HepG2 (cell line): Measurements from ENCODE around the gene STAP2. TPM values are rescaled to one million over a fixed set of nuclear protein-coding genes. Genes with fewer than 3 reads are reported as not detected.
A peak's percentile ranks its signal among the peaks of the same experiment; 100 is the strongest.

Source experiments
- ATF7 ChIP-seq, 2 experiments: fragments of 450-650 bp in 1 of 2; sonication (generic) in 1 of 2; formaldehyde crosslinking in 1 of 2; IDR thresholded peaks; 2 replicates each; pipeline versions ENCODE4 v1.4.0 to v1.6.1; 2016 to 2020; ENCODE audit warnings: antibody characterized with exemption in 1 of 2, mild to moderate bottlenecking in 1 of 2, missing genetic modification reagents in 1 of 2
- FOXO1 ChIP-seq: sonication (generic); formaldehyde crosslinking; IDR thresholded peaks from 2 replicates; pipeline ENCODE4 v1.4.0; 2020; ENCODE audit warnings: missing genetic modification reagents
- KDM2A ChIP-seq: sonication (generic); formaldehyde crosslinking; IDR thresholded peaks from 2 replicates; pipeline ENCODE4 v1.4.0; 2020; ENCODE audit warnings: low read depth, missing genetic modification reagents, borderline replicate concordance
- LCORL ChIP-seq, 2 experiments: fragments of 450-650 bp in 1 of 2; sonication (generic) in 1 of 2; formaldehyde crosslinking in 1 of 2; IDR thresholded peaks; 2 replicates each; pipeline versions ENCODE4 v1.5.0 to v1.6.1; 2017 to 2020; ENCODE audit warnings: antibody characterized with exemption in 1 of 2, missing genetic modification reagents in 1 of 2
- MED1 ChIP-seq: sonication (generic); formaldehyde crosslinking; IDR thresholded peaks from 2 replicates; pipeline ENCODE4 v1.4.0; 2020; ENCODE audit warnings: missing genetic modification reagents
- NFE2L1 ChIP-seq: sonication (generic); formaldehyde crosslinking; IDR thresholded peaks from 2 replicates; pipeline ENCODE4 v1.4.0; 2020; ENCODE audit warnings: missing genetic modification reagents, mild to moderate bottlenecking, borderline replicate concordance
- PHB2 ChIP-seq: fragments of 450-650 bp; IDR thresholded peaks from 2 replicates; pipeline ENCODE4 v1.6.1; 2018; ENCODE audit not compliant: partially characterized antibody
- RARA ChIP-seq: IDR thresholded peaks from 2 replicates; pipeline ENCODE4 v1.6.1; 2016; ENCODE audit warnings: missing genetic modification reagents, missing compliant biosample characterization
- SP1 ChIP-seq, 2 experiments: fragments of 450-650 bp in 1 of 2; sonication (generic) in 1 of 2; formaldehyde crosslinking in 1 of 2; IDR thresholded peaks; 2 replicates each; pipeline versions ENCODE4 v1.4.0 to v1.6.1; 2016 to 2020; ENCODE audit warnings: missing genetic modification reagents in 1 of 2
- SP5 ChIP-seq: IDR thresholded peaks from 2 replicates; pipeline ENCODE4 v1.6.1; 2016; ENCODE audit warnings: low read depth, borderline replicate concordance
- TGIF2 ChIP-seq: IDR thresholded peaks from 2 replicates; pipeline ENCODE4 v1.6.1; 2016; ENCODE audit warnings: control low read depth, missing compliant biosample characterization
- THYN1 ChIP-seq: sonication (generic); formaldehyde crosslinking; IDR thresholded peaks from 2 replicates; pipeline ENCODE4 v1.8.1; 2023; ENCODE audit warnings: low read depth, mild to moderate bottlenecking, moderate library complexity, missing genetic modification reagents, borderline replicate concordance
- ZBTB21 ChIP-seq: sonication (generic); formaldehyde crosslinking; IDR thresholded peaks from 2 replicates; pipeline ENCODE4 v1.4.0; 2020; ENCODE audit warnings: missing genetic modification reagents
- ZKSCAN5 ChIP-seq: sonication (generic); formaldehyde crosslinking; IDR thresholded peaks from 2 replicates; pipeline ENCODE4 v1.5.1; 2020; ENCODE audit warnings: mild to moderate bottlenecking, missing genetic modification reagents
- ZNF10 ChIP-seq: sonication (generic); formaldehyde crosslinking; IDR thresholded peaks from 2 replicates; pipeline ENCODE4 v1.4.0; 2020; ENCODE audit warnings: mild to moderate bottlenecking, low read depth, missing genetic modification reagents, borderline replicate concordance
- ZNF230 ChIP-seq: sonication (generic); formaldehyde crosslinking; IDR thresholded peaks from 2 replicates; pipeline ENCODE4 v1.4.0; 2020; ENCODE audit warnings: mild to moderate bottlenecking, missing genetic modification reagents
- ZNF460 ChIP-seq: sonication (generic); formaldehyde crosslinking; IDR thresholded peaks from 2 replicates; pipeline ENCODE4 v1.5.1; 2020; ENCODE audit warnings: missing genetic modification reagents, mild to moderate bottlenecking, borderline replicate concordance
- ZNF547 ChIP-seq: sonication (generic); formaldehyde crosslinking; IDR thresholded peaks from 2 replicates; pipeline ENCODE4 v1.5.1; 2020; ENCODE audit warnings: mild to moderate bottlenecking, missing genetic modification reagents
- ZNF557 ChIP-seq: sonication (generic); formaldehyde crosslinking; IDR thresholded peaks from 2 replicates; pipeline ENCODE4 v1.4.0; 2020; ENCODE audit warnings: missing genetic modification reagents
- ZNF75D ChIP-seq: sonication (generic); formaldehyde crosslinking; IDR thresholded peaks from 2 replicates; pipeline ENCODE4 v1.8.1; 2023; ENCODE audit warnings: missing genetic modification reagents, mild to moderate bottlenecking, borderline replicate concordance
- ZNF781 ChIP-seq: sonication (generic); formaldehyde crosslinking; IDR thresholded peaks from 2 replicates; pipeline ENCODE4 v1.5.1; 2020; ENCODE audit warnings: borderline replicate concordance, mild to moderate bottlenecking, missing genetic modification reagents; ENCODE audit errors: not compliant biosample characterization
- ZNF879 ChIP-seq: sonication (generic); formaldehyde crosslinking; IDR thresholded peaks from 2 replicates; pipeline ENCODE4 v1.8.1; 2023; ENCODE audit warnings: missing genetic modification reagents
- polyA plus RNA-seq, 8 experiments: library from polyadenylated mRNA; depleted of rRNA in 3 of 8; stranded (reverse) in 7 of 8; unstranded in 1 of 8; fragments of >200 nt; fragmentation: Illumina TruSeq in 4 of 8; extraction: Trizol in 4 of 8; gene quantifications; 2 replicates each; pipeline versions ENCODE4 v1.2.1 to v1.2.3, GENCODE V29; 2011 to 2016; ENCODE audit warnings: low read depth in 4 of 8, missing spikeins in 1 of 8, mixed read lengths in 1 of 8; ENCODE audit not compliant: insufficient read depth in 1 of 8
- total RNA-seq, 5 experiments: library from RNA; depleted of rRNA; stranded (reverse); fragments of >200 nt; fragmentation: Illumina TruSeq; extraction: Trizol; gene quantifications; 2 replicates each; pipeline ENCODE4 v1.2.3, GENCODE V29; 2016; ENCODE audit warnings: low read depth in 1 of 5
- TF ChIP-seq, protein P1 (sequence below): sonication (generic); formaldehyde crosslinking; conservative IDR thresholded peaks from 2 replicates; pipeline ENCODE4 v1.8.0; 2022; ENCODE audit warnings: missing genetic modification reagents
- TF ChIP-seq, protein P2 (sequence below): sonication (generic); formaldehyde crosslinking; IDR thresholded peaks from 2 replicates; pipeline ENCODE4 v1.8.1; 2022; ENCODE audit warnings: mild to moderate bottlenecking, missing genetic modification reagents
- TF ChIP-seq, protein P3 (sequence below): sonication (generic); formaldehyde crosslinking; IDR thresholded peaks from 2 replicates; pipeline ENCODE4 v1.4.0; 2020; ENCODE audit warnings: missing genetic modification reagents
- TF ChIP-seq, protein P4 (sequence below): sonication (generic); formaldehyde crosslinking; IDR thresholded peaks from 2 replicates; pipeline ENCODE4 v1.5.0; 2020; ENCODE audit warnings: missing genetic modification reagents

Gene STAP2
- total and polyA plus RNA-seq, 2 of the 13 experiments (the other 11 are each of a cell fraction or from before 2014, with no cell fraction given) = 39.0 to 43.7 TPM

DNA sequence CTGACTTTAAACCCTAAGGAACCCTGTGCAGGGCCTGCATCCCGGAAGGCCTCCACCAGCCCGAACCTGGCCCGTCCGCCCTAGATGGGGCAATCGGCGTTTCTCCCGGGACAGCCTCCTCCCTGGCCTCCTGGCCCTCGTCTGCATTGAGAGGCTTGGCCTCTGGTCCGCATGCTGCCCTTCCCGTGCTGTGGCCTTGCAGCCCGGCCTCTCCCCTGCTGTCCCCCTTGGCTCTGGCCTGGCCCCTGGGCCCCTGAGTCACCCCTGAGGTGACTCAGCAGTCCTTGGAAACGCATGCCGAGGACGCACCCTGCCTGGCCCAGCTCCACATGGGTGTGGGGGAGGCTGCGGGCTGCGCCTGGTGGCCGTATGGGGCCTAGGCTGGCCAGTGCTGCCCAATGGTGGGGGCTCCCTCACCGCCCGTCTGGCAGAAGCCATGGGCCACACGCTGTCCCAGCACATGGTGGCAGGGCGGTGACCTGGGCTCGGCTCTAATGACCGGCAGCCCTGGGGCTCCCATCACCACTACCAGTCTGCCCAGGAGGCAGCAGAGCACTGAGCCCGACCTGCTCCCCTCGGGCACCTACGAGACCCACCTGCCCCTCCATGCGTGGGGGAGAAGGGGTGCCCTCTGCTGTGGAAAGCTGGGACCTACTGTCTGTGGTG is 36.0 kb upstream of the STAP2 start (continued):
- TF ChIP-seq ZNF557 (CRISPR knock-in tag) (no peak), THYN1 (CRISPR knock-in tag) (0 out of 2 replicates have a peak, but pooled peaks have one; percentile 43), LCORL (IDR thresholded peaks at IDR 0.05) (no peak), LCORL (CRISPR knock-in tag; IDR thresholded peaks at IDR 0.05) (peak; percentile 81), FOXO1 (peak; percentile 44; the same call in 1 of the 2 replicates), NFE2L1 (CRISPR knock-in tag) (peak; percentile 98), ZNF879 (CRISPR knock-in tag) (no peak), TGIF2 (peak; percentile 89), ZNF547 (CRISPR knock-in tag) (peak; percentile 95), ATF7 (IDR thresholded peaks at IDR 0.05) (no peak), ATF7 (CRISPR knock-in tag; IDR thresholded peaks at IDR 0.05) (no peak), ZKSCAN5 (no peak), SP5 (CRISPR knock-in tag) (0 out of 2 replicates have a peak, but pooled peaks have one; percentile 44), SP1 (IDR thresholded peaks at IDR 0.05) (no peak), SP1 (CRISPR knock-in tag; IDR thresholded peaks at IDR 0.05) (no peak), ZNF75D (CRISPR knock-in tag) (no peak), ZNF460 (no peak), KDM2A (CRISPR knock-in tag) (peak; percentile 90), MED1 (CRISPR knock-in tag) (peak; percentile 80), ZNF230 (0 out of 2 replicates have a peak, but pooled peaks have one; percentile 25), PHB2 (no peak), ZNF781 (no peak), ZBTB21 (peak; percentile 47; the same call in 1 of the 2 replicates), RARA (CRISPR knock-in tag) (peak; percentile 94), ZNF10 (no peak)
- TF ChIP-seq, protein P1, sequence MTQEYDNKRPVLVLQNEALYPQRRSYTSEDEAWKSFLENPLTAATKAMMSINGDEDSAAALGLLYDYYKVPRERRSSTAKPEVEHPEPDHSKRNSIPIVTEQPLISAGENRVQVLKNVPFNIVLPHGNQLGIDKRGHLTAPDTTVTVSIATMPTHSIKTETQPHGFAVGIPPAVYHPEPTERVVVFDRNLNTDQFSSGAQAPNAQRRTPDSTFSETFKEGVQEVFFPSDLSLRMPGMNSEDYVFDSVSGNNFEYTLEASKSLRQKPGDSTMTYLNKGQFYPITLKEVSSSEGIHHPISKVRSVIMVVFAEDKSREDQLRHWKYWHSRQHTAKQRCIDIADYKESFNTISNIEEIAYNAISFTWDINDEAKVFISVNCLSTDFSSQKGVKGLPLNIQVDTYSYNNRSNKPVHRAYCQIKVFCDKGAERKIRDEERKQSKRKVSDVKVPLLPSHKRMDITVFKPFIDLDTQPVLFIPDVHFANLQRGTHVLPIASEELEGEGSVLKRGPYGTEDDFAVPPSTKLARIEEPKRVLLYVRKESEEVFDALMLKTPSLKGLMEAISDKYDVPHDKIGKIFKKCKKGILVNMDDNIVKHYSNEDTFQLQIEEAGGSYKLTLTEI (CRISPR knock-in tag) = no peak
- TF ChIP-seq, protein P2, sequence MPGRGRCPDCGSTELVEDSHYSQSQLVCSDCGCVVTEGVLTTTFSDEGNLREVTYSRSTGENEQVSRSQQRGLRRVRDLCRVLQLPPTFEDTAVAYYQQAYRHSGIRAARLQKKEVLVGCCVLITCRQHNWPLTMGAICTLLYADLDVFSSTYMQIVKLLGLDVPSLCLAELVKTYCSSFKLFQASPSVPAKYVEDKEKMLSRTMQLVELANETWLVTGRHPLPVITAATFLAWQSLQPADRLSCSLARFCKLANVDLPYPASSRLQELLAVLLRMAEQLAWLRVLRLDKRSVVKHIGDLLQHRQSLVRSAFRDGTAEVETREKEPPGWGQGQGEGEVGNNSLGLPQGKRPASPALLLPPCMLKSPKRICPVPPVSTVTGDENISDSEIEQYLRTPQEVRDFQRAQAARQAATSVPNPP (CRISPR knock-in tag) = no peak
- TF ChIP-seq, protein P3, sequence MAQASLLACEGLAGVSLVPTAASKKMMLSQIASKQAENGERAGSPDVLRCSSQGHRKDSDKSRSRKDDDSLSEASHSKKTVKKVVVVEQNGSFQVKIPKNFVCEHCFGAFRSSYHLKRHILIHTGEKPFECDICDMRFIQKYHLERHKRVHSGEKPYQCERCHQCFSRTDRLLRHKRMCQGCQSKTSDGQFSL (CRISPR knock-in tag) = peak; percentile 73; the same call in 1 of the 2 replicates
- TF ChIP-seq, protein P4, sequence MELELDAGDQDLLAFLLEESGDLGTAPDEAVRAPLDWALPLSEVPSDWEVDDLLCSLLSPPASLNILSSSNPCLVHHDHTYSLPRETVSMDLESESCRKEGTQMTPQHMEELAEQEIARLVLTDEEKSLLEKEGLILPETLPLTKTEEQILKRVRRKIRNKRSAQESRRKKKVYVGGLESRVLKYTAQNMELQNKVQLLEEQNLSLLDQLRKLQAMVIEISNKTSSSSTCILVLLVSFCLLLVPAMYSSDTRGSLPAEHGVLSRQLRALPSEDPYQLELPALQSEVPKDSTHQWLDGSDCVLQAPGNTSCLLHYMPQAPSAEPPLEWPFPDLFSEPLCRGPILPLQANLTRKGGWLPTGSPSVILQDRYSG (CRISPR knock-in tag) = peak; percentile 66; the same call in 1 of the 2 replicates
